HG02973 (cell line): ENCODE measurements around the gene CEP164.
A peak's percentile ranks its signal among the peaks of the same experiment; 100 is the strongest.

Experiments used
- ATAC-seq: cut with Tn5 transposase; IDR thresholded peaks from one replicate; pipeline ENCODE4 v1.9.1; 2021; ENCODE audit warnings: moderate library complexity; ENCODE audit not compliant: unreplicated experiment

Gene CEP164

GRCh38 chr11:117327567-117328374 lies at the start of gene CEP164:
CEP164 (plus strand) TSS chr11:117327854; CDS start chr11:117338587, 10,733 bp downstream.
- peak; percentile 95 for ATAC-seq

GRCh38 chr11:117278347-117278746 lies 49.3 kb upstream of the CEP164 start:
- no peak for ATAC-seq

GRCh38 chr11:117279711-117280376 lies 47.8 kb upstream of the CEP164 start:
- no peak for ATAC-seq

- no peak for ATAC-seq
Observed at GRCh38 chr11:117281159-117281558, 46.5 kb upstream of the CEP164 start.

- no peak for ATAC-seq
Observed at GRCh38 chr11:117281869-117282268, 45.8 kb upstream of the CEP164 start.

GRCh38 chr11:117282956-117283355 lies 44.7 kb upstream of the CEP164 start:
- no peak for ATAC-seq

- no peak for ATAC-seq
Observed at GRCh38 chr11:117284053-117284452, 43.6 kb upstream of the CEP164 start.

- no peak for ATAC-seq
Observed at GRCh38 chr11:117286588-117286987, 41.1 kb upstream of the CEP164 start.

- no peak for ATAC-seq
Observed at GRCh38 chr11:117287668-117288067, 40.0 kb upstream of the CEP164 start.

- ATAC-seq, result no peak
Observed at GRCh38 chr11:117289795-117290194, 37.9 kb upstream of the CEP164 start.

GRCh38 chr11:117290809-117291396 lies 36.8 kb upstream of the CEP164 start, which contains the start of gene BACE1-AS:
BACE1-AS (plus strand) TSS chr11:117291346.
- no peak for ATAC-seq

GRCh38 chr11:117292616-117293015 lies 35.0 kb upstream of the CEP164 start:
- ATAC-seq, result no peak

- ATAC-seq, result no peak
Observed at GRCh38 chr11:117295438-117296137, 32.1 kb upstream of the CEP164 start.

- ATAC-seq, result no peak
Observed at GRCh38 chr11:117296881-117297280, 30.8 kb upstream of the CEP164 start.

GRCh38 chr11:117298195-117298594 lies 29.5 kb upstream of the CEP164 start:
- ATAC-seq, result no peak

GRCh38 chr11:117299351-117300282 lies 28.0 kb upstream of the CEP164 start:
- ATAC-seq, result no peak

GRCh38 chr11:117300283-117300663 lies 27.4 kb upstream of the CEP164 start:
- no peak for ATAC-seq

GRCh38 chr11:117300773-117301172 lies 26.9 kb upstream of the CEP164 start:
- no peak for ATAC-seq

GRCh38 chr11:117302228-117302627 lies 25.4 kb upstream of the CEP164 start:
- no peak for ATAC-seq

GRCh38 chr11:117303101-117303500 lies 24.6 kb upstream of the CEP164 start:
- no peak for ATAC-seq
